Erythroblast (primary cell): ENCODE measurements around the gene TUB.

ENCODE experiments used
- GATA1 ChIP-seq: IDR thresholded peaks from 2 replicates; pipeline ENCODE4 v1.6.1; 2011; ENCODE audit warnings: low read depth, mild to moderate bottlenecking, control low read depth, low read length, moderate library complexity
- POLR2A ChIP-seq: IDR thresholded peaks from 2 replicates; pipeline ENCODE4 v1.6.1; 2011; ENCODE audit warnings: mild to moderate bottlenecking, low read length

DNA sequence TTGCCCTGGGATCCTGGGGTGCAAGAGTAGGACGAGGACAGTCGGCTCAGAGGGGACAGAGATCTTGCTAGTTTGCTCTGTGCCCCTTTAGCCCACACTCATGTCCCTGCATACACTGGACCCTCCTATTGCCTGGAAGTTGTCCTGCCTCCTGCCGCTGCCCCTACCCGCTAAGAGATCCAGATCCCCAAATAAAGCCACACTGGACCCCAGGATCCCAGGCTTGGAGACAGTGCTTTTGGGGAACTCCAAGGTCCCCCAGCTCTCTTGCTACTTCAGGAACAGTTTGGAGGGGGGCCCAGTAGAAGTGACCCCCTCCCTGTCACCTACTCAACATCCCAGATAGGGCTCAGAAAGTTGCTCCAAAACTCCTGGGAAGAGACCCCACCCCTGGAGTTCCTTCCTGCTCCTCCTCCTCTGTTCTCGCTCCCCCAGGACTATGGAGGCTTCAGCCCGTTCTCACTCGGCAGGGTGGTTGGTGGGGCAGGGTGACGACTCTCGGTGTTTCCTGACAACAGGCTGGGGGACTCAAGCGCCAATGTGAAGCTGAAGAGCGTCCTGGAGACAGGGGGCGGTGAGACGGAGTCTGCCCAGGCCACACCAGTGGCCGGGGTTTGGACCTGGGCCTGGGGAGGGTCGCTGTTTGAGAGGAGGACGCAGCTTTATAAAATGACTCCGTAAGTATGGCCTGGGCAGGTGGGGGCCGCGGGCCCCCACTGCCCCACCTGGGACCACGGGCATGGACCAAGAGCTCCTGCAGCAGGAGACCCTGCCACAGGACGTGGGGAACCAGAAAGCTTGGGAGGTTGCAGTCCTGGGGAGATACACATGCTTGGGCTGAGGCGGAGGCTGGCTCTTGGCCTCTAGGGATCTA, 19.2 kb upstream of the TUB start:
- TF ChIP-seq POLR2A (no peak), GATA1 (no peak)
